HG02678 (cell line): ENCODE results near the gene TMIE.
A peak's percentile ranks its signal among the peaks of the same experiment; 100 is the strongest.

Source experiments
- ATAC-seq: cut with Tn5 transposase; IDR thresholded peaks from one replicate; pipeline ENCODE4 v1.9.1; 2021; ENCODE audit warnings: mild to moderate bottlenecking, moderate library complexity; ENCODE audit not compliant: unreplicated experiment

Gene TMIE

DNA sequence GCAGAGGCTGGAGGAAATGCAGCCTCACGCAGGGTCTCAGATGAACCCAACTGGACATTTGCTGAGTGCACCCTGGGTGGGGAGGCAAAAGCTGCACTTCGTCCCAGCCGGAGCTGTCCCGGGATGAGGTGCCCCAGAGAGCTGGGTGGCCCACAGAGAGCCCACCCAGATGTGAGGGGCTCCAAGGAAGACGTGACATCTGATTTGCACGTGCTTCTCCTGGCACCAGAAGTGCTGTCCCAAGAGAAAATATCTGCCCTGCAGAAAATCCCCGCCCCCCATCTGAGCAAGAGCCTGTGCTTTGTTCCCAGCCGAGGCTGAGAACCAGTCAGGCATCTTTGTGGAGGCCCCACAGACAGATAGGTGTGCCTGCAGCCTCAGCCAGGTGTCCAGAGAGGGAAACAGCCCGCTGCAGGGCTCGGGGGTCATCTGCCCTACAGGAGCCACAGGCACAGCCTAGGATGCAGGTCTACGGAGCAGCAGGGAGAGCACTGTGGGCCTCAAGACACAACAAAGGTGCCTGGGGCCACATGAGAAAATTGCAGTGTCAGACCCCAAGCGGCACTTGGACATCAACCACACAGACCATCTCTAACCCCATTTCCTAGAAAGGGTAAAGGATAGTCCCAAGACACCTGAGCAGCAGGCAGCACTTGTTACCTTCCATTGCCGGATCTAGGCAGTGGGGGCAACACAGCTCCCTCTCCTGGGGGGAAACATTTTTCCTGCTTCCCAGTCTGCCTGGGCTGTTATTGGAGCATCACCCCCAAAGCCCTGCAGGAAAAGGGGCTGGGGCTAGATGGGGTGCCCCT, 5.8 kb downstream of the TMIE start:
- no peak for ATAC-seq

DNA sequence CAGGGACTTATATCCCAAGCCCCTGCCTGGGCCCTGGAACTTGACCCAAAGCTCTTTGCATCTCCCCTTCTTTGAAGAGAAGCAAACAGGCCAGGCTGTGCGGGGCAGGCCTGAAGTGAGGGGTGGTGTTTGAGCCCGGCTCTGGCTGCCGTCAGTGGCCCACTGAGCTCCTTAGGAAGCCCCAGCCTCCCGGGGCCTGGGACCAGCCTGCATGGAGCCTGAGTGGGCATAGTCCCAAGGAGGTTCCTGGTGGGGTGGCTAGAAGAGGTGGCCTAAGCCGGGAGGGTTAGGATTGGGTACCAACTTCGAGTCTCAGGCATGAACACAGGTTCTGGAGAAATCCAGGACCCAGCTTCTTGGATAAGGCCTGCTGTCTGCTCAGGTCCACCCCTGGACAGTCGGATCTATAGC, 6.4 kb downstream of the TMIE start:
- no peak for ATAC-seq

DNA sequence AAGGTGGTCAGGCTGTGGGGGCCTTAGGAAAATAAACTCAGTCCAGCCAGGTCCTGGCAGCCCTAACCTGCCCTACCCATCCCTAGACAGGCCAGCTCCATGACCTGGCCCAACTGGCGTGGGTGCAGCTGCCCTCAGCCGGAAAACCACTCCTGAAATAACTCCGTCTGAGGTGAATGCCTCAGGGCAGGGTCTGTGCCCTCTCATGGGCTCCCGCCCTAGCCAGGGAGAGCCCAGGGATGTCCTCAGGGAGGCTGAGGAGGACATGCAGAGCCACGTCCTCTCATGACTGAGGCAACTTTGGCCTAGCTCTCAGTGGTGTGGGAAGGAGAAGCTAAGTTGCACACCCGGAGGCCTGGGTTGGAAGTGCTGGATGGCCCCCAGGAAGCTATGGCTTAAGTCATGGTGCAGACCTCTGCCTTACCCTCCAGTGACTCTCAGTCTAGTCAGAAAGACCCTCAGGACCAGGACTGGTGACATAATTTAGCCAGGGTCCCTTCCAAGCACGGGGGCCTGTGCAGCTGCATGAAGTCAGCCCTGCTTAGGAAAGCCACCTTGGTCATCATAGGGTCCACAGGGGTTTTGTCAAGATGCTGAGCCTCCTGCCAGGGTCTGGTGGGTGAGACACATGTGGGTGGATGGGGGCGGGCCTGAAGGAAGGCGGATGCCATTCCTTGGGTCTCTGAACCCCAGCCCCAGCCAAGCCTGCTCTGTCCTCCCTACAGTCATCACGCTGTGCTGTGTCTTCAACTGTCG, 7.4 kb downstream of the TMIE start:
- no peak for ATAC-seq

DNA sequence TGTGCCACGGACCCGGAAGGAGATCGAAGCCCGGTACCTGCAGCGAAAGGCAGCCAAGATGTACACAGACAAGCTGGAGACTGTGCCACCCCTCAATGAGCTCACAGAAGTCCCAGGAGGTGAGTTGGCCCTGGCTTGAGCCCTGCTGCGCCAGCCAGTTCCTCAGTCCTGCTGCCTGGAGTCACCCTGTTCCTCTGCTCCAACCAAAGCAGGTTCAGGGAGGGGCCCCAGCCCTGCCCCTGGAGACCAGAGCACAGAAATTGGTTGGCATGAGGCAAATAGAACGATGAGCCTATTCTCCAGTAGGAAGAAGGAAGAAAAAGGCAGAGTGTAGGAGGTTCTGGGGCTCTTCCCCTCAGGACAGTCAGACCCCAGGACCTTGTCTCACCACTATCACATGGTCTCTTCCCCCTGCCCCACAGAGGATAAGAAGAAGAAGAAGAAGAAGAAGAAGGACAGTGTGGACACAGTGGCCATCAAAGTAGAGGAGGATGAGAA, 8.0 kb downstream of the TMIE start:
- ATAC-seq = no peak

DNA sequence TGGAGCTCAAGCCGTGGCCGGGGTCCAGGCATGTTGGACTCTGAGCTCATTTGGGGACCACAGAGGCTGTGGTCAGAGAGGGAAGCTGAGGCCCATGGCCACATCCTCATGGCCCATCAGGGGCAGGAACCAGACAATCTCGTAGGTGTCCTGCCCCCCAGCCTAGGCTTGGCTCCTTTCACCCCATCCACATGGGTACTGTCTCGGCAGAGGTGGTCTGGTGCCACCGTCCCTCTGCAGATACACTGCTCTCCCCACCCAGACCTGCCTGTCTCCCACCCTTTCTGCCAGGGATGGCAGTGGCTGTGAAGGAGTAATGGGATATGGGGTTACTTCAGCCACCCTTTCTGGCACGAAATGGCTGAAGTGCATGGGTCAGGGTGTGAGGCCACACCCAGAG, 8.5 kb downstream of the TMIE start:
- ATAC-seq = no peak

DNA sequence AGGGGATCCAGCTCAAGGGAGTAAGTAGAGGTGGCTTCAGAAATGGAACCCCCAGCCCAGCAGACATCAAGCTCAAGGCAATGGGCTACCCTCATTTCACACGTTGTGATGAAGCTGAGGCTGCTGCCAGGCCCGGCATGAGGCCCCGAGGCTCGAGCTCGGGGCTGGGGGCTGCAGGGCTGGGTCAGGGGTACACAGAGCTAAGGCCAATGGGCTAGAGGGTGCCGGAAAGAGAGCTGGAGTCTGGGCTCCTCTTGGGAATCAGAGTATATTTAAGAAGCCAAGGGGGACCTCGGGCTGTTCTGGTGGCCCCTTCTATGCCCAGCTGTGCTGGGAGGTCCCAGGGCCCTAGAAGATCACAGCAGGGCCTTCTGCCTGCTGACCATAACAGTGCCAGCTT, 9.0 kb downstream of the TMIE start:
- ATAC-seq = no peak

DNA sequence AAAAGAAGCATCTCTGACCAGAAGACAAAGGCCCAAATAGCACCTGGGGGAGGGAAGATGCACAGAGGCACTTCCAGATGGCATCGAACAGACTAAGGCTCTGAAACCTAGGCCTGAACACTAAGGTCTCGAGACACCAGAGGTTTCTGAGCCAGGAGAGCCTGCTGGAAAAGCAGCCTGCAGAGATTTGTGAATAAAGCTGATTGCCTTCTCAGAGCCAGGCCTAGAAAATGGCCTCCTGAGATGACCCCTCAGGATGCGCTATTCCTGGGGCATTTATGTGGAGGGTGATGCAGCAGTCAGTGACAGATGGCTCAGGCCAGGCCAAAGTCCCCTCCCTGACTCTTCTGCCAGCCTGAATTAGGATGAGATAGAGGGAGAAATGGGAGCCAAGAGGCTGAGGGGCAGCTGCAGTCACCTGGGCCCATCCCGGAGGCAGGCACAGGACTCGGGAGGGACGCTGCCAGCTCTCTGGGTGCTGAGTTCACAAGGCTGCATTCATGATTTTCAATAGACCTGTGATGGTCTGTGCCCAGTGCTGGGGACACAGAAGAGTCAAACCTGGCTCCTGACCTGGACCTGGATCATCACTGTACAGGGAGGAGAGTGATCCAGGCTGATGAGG, 9.6 kb downstream of the TMIE start:
- no peak for ATAC-seq

DNA sequence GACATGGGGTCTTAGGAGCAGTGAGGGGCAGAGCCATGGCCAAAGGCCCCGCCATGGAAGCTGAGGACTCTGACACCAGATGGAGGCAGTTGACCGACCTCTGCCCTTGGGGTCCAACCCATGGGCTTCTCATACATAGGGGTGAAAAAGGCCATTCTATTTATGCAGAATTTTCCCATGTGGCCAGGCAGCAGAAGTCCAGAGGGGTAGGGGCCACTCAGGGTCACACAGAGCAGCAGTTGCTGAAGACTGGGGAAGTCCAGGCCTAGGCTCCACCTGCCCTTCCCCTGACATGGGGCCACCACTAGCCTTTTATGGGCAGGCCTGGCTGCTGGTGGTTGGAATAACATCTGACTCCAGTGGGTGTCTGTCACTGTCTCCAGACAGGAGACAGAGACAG, 10.1 kb downstream of the TMIE start:
- ATAC-seq = no peak

DNA sequence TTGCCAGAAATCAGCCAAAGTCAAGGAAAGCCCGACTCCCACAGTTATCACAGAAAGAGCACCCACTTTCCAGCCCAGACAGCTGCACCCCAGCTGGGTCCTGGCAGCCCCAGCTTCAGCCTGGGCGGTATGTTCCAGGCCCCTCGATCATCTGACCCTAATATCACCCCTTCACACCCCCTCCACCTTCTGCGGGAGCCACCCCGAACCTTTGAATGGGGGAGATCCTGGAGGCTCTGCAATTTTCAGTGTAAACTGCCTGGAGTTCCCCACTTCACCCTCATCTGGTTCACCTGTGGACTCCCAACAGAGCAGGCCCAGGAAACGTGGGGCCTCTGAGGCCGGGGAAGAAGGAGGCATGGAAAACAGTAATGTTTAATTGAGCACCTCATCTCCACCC, 10.6 kb downstream of the TMIE start:
- no peak for ATAC-seq

DNA sequence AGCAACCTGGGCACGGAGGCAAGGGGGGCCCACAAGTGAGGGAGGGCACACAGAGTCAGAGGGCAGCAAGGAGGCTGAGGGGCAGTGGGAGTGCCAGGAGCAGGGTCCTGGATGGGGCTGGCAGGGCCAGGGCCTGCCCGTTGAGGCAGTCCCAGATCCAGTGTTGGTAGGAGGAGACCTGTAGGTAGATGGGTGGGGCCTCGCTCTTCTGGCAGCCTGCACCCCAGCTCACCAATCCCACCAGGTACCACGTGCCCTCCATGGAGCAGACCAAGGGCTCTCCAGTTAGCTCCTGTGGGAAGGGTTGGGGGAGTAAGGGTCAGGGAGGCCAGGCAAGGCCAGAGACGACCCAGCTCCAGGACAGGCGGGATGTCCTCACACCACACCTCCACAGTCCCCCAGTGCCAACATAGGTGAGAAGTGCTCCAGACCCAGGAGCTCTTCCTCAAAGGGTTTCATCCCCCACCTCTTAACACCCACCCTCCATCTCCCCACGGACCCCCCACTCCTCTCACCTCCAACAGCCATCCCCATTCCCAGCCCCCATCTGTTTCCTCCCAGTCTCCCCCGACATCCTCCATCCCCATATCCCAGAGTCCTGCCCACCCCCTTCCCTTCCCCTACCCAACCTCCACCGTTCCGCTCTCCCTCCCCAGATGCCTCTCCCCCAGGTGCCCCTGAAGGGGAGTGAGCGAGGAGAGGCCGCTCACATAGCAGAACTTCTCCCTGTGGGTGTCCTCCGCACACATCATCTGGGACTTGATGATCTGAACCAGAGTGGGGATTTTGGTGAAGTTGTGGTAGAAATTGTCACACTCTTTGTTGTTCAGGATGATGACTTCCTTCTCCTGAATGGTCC, 11.2 kb downstream of the TMIE start:
- ATAC-seq = no peak

DNA sequence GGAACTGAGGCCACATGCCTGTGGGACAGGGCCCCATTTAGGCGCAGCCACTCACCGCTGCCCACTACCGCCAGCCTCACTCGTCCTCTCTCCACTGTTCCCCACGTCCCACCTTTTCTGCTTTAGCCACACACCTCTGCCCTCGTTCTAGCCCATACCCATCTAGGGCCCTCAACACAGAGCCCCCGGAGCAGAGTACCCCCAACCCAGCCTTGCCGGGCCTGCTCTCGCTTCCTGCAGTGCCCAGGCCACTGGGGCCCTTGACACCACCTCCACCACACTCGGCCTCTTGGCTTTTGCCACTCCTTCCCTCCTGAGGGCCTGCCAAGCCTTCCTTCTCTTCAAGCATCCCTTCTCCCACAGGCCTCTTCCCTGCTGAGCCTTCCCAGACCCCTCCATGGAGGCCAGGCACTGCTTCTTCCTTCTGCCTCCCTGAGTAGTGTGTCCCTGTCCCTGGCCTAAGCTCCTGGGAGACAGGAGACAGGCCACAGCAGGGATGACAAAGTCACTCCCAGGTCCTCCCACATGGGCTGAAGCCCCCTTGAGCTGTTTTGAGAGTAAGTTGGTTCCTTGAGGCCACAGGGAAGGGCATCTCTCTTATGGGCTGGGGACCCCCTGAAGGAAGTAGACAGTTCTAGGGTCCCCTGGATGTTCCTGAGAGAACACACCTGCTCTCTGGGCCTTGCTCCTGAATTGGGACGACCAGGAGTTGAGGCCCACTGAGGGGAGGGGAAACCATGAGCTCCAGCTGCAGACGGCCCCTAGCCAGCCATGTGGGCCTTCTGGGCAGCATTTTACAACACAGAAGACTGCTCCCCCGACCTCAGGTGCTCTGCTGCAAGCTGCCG, 12.1 kb downstream of the TMIE start:
- ATAC-seq = no peak

DNA sequence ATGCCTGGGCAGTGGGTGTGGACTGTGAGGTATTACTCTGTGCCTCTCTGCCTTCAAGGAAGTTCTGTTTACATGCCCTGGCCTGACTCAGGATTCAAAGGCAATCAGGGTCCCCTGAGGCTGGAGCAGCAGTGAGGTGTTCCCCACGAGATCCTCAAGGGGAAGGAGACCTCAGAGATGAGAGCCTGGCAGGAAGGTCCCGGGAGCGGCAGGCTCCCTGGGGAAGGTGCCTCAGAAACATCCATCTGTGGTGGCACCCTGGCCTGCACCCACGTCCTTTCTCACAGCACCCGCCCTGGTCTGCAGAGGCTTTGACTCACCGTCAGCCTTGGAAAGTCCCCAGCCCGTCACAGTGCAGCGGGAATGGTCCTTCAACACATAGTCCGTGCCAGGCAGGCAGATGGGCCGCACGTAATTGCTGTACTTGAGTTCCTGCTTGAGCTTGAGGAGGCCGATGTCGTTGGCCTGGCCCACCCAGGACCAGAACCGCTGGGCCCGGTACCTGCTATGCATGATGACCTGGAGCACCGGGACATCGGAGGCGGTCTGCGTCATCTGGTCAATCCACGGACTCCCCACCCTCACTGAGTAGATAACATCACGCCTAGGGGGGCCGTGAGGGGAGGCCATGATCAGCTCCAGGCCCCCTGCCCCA, 12.8 kb downstream of the TMIE start:
- peak; percentile 53 for ATAC-seq

DNA sequence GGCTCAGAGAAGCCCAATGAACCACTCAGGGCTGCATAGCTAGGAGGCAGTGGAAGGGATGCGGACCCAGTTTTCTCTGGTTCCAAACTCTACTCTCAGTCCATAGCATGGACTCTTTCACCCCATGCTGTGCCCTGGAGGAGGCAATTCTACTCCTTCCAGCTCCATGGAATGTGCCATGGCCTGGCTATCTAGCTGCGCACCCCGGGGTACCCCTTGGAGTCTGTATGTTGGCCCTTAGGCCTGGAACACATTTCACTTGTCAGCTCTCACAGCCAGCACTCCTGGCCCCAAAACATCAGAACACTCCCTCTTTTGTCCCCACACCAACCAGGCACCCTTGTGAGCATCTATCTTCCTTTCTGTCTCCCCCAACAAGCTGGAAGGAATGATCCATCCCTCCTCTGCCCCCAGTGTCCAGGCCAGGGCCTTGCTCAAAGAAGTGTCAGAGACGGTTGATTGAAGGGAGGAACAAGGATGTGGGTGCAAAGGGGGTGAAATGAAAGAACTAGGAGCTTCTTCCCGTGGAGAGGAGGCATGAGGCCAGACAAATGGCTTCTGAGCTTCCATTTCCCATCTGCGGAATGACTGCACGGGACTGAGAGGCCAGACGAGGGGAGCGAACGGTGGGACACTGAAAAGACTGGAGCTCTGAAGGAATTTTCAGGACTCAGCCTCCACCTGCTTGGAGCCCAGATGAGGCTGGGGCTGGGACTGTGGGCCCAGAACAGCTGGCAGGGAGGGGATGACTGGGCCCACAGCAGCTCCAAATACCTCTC, 13.7 kb downstream of the TMIE start:
- ATAC-seq = no peak

DNA sequence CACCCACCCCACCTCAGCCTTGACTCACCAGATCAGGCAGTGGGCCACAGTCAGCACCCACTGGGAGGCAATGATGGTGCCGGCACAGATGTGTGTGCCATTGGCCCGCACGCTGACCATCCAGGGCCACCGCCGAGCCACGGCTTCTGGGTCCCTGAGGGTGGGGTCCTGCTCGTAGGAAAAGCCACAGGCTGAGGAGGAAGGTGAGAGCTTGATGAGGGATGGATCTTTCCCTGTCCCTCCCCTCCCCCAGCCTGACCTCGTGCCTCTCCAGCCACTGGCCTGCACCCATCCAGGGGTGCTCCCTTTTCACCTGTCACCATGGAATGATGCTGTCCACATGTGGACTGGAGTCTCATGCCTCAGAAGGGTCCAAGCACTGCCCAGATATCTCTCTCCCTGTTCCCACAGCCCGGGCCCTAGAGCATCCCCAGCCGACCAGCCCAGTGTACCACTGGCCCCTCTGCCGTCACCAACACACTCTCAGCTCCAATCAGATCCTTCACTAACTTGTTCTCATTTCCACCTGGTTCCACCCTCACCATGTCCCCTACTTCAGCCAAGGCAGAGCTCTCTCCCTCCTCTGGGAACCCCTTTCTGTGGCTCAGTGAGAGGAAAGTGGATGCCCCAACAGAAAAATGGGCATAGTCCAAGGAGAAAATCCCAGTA, 14.4 kb downstream of the TMIE start:
- ATAC-seq = no peak

DNA sequence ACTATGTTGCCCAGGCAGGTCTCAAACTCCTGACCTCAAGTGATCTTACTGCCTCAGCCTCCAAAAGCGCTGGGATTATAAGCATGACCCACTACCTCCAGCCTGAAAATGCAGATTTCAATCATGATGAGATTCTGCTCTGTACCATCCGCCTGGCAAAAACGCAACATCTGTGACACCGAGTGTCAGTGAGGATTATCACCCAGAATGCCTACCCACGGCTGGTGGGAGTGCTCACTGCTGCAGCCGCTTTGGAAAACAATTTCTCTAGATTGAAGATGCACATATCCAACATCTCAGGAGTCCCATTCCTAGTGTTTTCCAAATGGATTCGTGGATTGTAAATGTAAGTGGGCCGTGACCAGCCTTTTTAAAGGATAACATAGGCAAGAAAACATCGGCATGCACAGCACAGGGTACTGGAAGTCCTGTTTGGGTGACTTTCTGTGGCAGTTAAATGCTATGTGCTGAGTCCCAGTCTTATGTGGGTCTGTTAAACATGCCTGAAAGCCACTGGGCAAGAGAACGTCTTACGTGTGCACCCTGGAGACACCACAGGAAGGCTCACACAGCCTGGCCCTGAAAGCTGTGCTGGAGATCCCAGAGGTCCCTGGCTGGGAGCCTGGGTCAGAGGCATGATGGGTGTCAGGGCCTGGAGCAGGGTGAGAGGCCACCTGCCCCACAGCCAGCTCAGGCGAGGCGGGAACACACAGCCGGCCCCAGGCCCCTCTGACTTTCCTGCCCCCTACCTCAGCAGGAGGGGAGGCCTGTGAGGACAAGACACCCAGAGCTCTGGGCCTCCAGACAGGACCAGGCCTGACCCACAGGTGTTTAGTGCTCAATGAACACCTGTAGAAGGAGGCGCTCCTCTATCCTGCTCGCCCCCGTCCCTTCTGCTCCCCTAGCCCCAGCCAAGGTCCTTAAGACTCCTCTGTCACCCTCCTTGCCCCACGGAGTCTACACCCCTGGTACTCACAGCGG, 15.6 kb downstream of the TMIE start:
- no peak for ATAC-seq

DNA sequence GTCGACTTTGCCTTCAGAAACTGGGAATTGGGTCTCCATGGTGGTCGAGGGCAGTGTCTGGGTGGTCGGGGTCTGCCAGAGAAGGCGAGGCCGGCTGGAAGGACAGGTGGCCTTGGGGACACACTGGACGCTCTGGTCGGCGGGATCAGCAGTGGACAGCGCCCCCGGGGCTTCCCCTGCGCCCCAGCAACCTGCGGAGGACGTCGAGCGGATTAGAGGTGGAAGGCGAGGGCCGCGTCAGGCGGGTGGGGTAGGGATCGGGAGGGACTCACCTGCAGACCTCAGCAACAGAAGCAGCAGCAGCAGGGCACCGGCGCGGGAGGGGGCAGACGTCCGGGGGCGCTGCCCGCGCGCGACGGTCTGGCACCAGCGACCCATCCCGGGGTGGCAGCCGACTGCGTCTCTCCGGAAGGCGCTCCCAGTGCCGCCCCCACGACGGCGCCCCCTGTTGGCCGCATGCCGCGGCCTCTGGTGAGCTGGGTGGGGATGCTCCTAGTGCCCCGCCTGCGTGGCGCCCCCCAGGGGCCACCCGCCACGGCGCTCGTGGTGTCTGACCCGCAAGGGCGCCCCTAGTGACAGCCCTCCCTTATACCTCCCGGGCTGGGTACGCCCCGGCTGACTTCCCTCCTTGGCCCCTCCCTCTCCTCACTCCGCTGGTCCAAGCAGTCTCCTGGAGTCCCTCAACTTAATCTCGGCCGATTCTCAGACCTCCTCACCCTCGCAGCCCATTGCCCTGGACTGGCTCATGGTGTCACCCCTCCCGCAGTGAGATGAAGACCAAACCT, 16.4 kb downstream of the TMIE start, which contains the start of gene PRSS50:
TSS of gene PRSS50 (minus strand) at position 423 of the 785 bp plus-strand sequence. CDS start at position 378, 45 bp downstream.
- no peak for ATAC-seq
